Ascending aorta (tissue), 2 donors: ENCODE results near the gene MRC2. TPM values are rescaled to one million over a fixed set of nuclear protein-coding genes. Genes with fewer than 3 reads are reported as not detected.
A peak's percentile ranks its signal among the peaks of the same experiment; 100 is the strongest.
"Not testable (repeated sequence)": the region's sequence is repeated elsewhere in the genome, so short reads cannot be mapped to it uniquely, and the experiment has no call there.

Experiments used
- DNase-seq, 2 donors: peaks; one replicate each; pipeline ENCODE4 v3.0.0-alpha.2; 2019; ENCODE audit warnings: low spot score in 2 of 2
- H3K27ac ChIP-seq, 2 donors: fragments of 200-600 bp; sonication (generic); one replicate each; pipeline ENCODE4 v1.5.1; 2016 to 2017; ENCODE audit warnings: mild to moderate bottlenecking in 1 of 2
- H3K27me3 ChIP-seq: fragments of 200-600 bp; sonication (generic); one replicate; pipeline ENCODE4 v1.5.1; 2017
- H3K36me3 ChIP-seq, 2 donors: fragments of 200-600 bp; sonication (generic); one replicate each; pipeline ENCODE4 v1.5.1; 2016
- H3K4me1 ChIP-seq, 2 donors: fragments of 200-600 bp; sonication (generic); one replicate each; pipeline ENCODE4 v1.5.1; 2016 to 2017; ENCODE audit warnings: mild to moderate bottlenecking in 1 of 2
- H3K4me3 ChIP-seq, 2 donors: fragments of 200-600 bp; sonication (generic); one replicate each; pipeline ENCODE4 v1.5.1; 2016 to 2017; ENCODE audit warnings: mild to moderate bottlenecking in 1 of 2
- H3K9me3 ChIP-seq, 2 donors: fragments of 200-600 bp; sonication (generic); one replicate each; pipeline ENCODE4 v1.5.1; 2016
- CTCF ChIP-seq, 3 experiments: fragments of 200-600 bp in 2 of 3; fragments of 450-650 bp in 1 of 3; sonication (generic) in 2 of 3; IDR thresholded peaks; one replicate each; pipeline ENCODE4 v1.5.1; 2016 to 2019; ENCODE audit warnings: antibody characterized with exemption in 3 of 3, mild to moderate bottlenecking in 1 of 3, moderate library complexity in 1 of 3
- intact Hi-C: fragments of 100-400 bp; cut with DNase I; formaldehyde crosslinking; loops from one replicate; pipeline ENCODE4 v1.15.1; 2023
- total RNA-seq: library from RNA; depleted of rRNA; stranded (reverse); fragments of >200 nt; gene quantifications from one replicate; pipeline ENCODE4 v1.1.0, GENCODE V29; 2016

Gene MRC2
- total RNA-seq, 1 donor from 2014 or later, result 147 TPM

- H3K4me1 ChIP-seq, result no peaks in the 10 kb centered on the region
- no peak overlapping the region for H3K27ac ChIP-seq
- H3K9me3 ChIP-seq, result no peaks in the 10 kb centered on the region
- no peak overlapping the region for H3K4me3 ChIP-seq
- peak in 1 of 3 experiments; percentile 38 for TF ChIP-seq CTCF (IDR thresholded peaks at IDR 0.05)
- intact Hi-C loops, result no loop called here
- no peaks in the 10 kb centered on the region for H3K27me3 ChIP-seq
- no peak for DNase-seq
- H3K36me3 ChIP-seq, result peaks cover 16 to 47% of the 10 kb centered on the region in 2 donors
Observed at GRCh38 chr17:62601471-62601870, 26.0 kb upstream of the MRC2 start.

DNA sequence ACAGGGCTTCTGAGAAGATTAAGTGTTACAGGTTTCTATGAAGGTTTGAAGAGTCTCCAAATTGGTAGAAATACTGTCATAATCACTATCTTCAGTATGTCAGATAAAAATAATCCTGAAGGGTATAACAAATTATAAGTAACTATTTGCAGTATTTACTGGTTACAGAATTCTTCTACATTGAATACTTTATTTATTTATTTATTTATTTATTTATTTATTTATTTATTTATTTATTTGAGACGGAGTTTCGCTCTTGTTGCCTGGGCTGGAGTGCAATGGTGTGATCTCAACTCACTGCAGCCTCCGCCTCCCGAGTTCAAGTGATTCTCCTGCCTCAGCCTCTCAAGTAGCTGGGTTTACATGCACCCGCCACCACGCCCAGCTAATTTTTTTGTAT is 23.7 kb upstream of the MRC2 start:
- H3K36me3 ChIP-seq, result peaks cover 26 to 47% of the 10 kb centered on the region in 2 donors

GRCh38 chr17:62605588-62605987 is 21.9 kb upstream of the MRC2 start:
- no peak for TF ChIP-seq CTCF (IDR thresholded peaks at IDR 0.05)
- intact Hi-C loops, result no loop called here
- Histone ChIP-seq H3K4me3 (no peak overlapping the region), H3K36me3 (peaks cover 38 to 60% of the 10 kb centered on the region in 2 donors), H3K27ac (no peak overlapping the region), H3K27me3 (no peaks in the 10 kb centered on the region), H3K9me3 (no peaks in the 10 kb centered on the region), H3K4me1 (no peaks in the 10 kb centered on the region)
- DNase-seq, result no peak

More for the DNA sequence above, 23.7 kb upstream of the MRC2 start:
- DNase-seq, H3K27me3 ChIP-seq, H3K27ac ChIP-seq, H3K4me3 ChIP-seq, H3K9me3 ChIP-seq, H3K4me1 ChIP-seq, intact Hi-C loops: not testable (repeated sequence)

GRCh38 chr17:62611292-62611691 is 16.2 kb upstream of the MRC2 start:
- DNase-seq, result no peak
- Histone ChIP-seq H3K9me3 (no peaks in the 10 kb centered on the region), H3K27ac (no peak overlapping the region), H3K4me3 (no peak overlapping the region), H3K36me3 (peaks cover 42 to 76% of the 10 kb centered on the region in 2 donors), H3K27me3 (no peaks in the 10 kb centered on the region), H3K4me1 (no peaks in the 10 kb centered on the region)
- no peak for TF ChIP-seq CTCF (IDR thresholded peaks at IDR 0.05)
- intact Hi-C loops, result no loop called here

DNA sequence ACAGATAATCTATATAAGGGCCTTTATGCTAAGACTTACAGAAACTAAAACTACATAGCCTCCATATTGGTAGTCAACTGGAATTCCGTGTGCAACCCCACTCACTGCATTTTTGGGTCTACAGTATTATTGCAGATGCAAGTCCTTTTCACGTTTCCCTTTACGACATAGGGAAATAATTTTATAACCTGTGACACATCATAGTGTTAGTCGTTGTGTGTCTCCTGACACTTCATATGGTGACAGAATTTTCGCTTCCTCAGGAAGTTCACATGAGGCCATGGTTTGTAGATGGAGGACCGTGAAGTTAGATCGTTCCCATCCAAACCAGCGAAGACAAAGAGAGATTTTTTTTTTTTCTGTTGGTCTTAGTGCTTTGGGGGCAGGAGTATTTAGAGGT is 15.7 kb upstream of the MRC2 start:
- Histone ChIP-seq H3K27ac (no peak overlapping the region), H3K4me3 (no peak overlapping the region), H3K27me3 (no peaks in the 10 kb centered on the region), H3K9me3 (no peaks in the 10 kb centered on the region), H3K4me1 (no peaks in the 10 kb centered on the region), H3K36me3 (peaks cover 38 to 71% of the 10 kb centered on the region in 2 donors)
- no peak for DNase-seq
- intact Hi-C loops, result no loop called here
- no peak for TF ChIP-seq CTCF (IDR thresholded peaks at IDR 0.05)

DNA sequence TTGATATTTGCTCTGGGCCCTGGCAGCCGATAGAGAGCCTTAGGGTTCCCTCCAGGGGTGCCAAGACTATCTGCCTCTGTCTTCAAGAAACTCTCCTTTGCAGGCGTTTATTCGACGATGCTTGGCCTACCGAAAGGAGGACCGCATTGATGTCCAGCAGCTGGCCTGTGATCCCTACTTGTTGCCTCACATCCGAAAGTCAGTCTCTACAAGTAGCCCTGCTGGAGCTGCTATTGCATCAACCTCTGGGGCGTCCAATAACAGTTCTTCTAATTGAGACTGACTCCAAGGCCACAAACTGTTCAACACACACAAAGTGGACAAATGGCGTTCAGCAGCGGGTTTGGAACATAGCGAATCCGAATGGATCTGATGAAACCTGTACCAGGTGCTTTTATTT is 15.2 kb upstream of the MRC2 start:
- H3K27ac ChIP-seq, DNase-seq, H3K27me3 ChIP-seq, H3K9me3 ChIP-seq, H3K4me3 ChIP-seq, intact Hi-C loops, H3K4me1 ChIP-seq: not testable (repeated sequence)
- H3K36me3 ChIP-seq, result peaks cover 35 to 69% of the 10 kb centered on the region in 2 donors

- H3K9me3 ChIP-seq, DNase-seq, H3K27ac ChIP-seq, H3K27me3 ChIP-seq, H3K4me3 ChIP-seq, H3K4me1 ChIP-seq, intact Hi-C loops: not testable (repeated sequence)
- H3K36me3 ChIP-seq, result peaks cover 29 to 61% of the 10 kb centered on the region in 2 donors
Observed at GRCh38 chr17:62613095-62613494, 14.4 kb upstream of the MRC2 start.
